HEK293T (cell line): ENCODE data around the gene PDIA6.

Source experiments
- FOXA1 ChIP-seq: fragments of 450-650 bp; IDR thresholded peaks from 2 replicates; pipeline ENCODE4 v1.6.1; 2016; ENCODE audit warnings: mild to moderate bottlenecking
- FOXK2 ChIP-seq: fragments of 450-650 bp; IDR thresholded peaks from 2 replicates; pipeline ENCODE4 v1.6.1; 2016; ENCODE audit warnings: mild to moderate bottlenecking
- FOXM1 ChIP-seq: fragments of 450-650 bp; IDR thresholded peaks from 2 replicates; pipeline ENCODE4 v1.6.1; 2017; ENCODE audit warnings: mild to moderate bottlenecking, borderline replicate concordance
- L3MBTL2 ChIP-seq: fragments of 450-650 bp; conservative IDR thresholded peaks from 2 replicates; pipeline ENCODE4 v1.6.1; 2016; ENCODE audit warnings: mild to moderate bottlenecking
- NFRKB ChIP-seq: fragments of 450-650 bp; IDR thresholded peaks from 2 replicates; pipeline ENCODE4 v1.6.1; 2016; ENCODE audit warnings: mild to moderate bottlenecking, moderate library complexity
- SP1 ChIP-seq: fragments of 450-650 bp; IDR thresholded peaks from 2 replicates; pipeline ENCODE4 v1.6.1; 2017
- SUZ12 ChIP-seq: fragments of 450-650 bp; IDR thresholded peaks from 2 replicates; pipeline ENCODE4 v1.6.1; 2016; ENCODE audit warnings: mild to moderate bottlenecking
- TF ChIP-seq, protein P1 (sequence below): fragments of 450-650 bp; IDR thresholded peaks from 2 replicates; pipeline ENCODE4 v1.6.1; 2016

DNA sequence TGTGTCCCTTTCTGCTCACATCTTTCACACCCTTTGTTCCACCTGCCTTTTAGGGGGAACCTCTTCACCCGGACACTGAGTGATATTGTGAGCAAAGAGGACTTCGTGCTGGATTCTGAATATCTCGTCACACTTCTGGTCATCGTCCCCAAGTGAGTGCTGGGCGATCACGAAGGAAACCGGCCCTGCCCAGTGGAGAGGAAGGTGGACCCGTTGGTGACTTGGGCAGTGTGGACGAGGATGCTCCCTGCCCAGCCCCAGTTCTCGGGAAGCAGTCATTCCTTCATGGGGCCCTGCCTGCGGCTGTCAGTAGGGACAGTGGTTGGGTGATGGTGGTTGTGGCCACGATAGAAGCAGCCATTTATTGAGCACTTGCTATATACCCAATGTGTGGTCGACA, 40.8 kb downstream of the PDIA6 start:
- no peak for TF ChIP-seq FOXM1
- TF ChIP-seq FOXK2, result no peak
- TF ChIP-seq L3MBTL2, result no peak
- TF ChIP-seq NFRKB, result no peak
- no peak for TF ChIP-seq FOXA1
- TF ChIP-seq SP1, result no peak
- no peak for TF ChIP-seq SUZ12
- TF ChIP-seq, protein P1, sequence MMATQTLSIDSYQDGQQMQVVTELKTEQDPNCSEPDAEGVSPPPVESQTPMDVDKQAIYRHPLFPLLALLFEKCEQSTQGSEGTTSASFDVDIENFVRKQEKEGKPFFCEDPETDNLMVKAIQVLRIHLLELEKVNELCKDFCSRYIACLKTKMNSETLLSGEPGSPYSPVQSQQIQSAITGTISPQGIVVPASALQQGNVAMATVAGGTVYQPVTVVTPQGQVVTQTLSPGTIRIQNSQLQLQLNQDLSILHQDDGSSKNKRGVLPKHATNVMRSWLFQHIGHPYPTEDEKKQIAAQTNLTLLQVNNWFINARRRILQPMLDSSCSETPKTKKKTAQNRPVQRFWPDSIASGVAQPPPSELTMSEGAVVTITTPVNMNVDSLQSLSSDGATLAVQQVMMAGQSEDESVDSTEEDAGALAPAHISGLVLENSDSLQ, result no peak
